ENCODE results near the gene CEP131. TPM values are rescaled to one million over a fixed set of nuclear protein-coding genes. Genes with fewer than 3 reads are reported as not detected.

Gene CEP131
- total RNA-seq, 4 donors from 2014 or later, result 5.7 to 21.3 (median 6.8) TPM

DNA sequence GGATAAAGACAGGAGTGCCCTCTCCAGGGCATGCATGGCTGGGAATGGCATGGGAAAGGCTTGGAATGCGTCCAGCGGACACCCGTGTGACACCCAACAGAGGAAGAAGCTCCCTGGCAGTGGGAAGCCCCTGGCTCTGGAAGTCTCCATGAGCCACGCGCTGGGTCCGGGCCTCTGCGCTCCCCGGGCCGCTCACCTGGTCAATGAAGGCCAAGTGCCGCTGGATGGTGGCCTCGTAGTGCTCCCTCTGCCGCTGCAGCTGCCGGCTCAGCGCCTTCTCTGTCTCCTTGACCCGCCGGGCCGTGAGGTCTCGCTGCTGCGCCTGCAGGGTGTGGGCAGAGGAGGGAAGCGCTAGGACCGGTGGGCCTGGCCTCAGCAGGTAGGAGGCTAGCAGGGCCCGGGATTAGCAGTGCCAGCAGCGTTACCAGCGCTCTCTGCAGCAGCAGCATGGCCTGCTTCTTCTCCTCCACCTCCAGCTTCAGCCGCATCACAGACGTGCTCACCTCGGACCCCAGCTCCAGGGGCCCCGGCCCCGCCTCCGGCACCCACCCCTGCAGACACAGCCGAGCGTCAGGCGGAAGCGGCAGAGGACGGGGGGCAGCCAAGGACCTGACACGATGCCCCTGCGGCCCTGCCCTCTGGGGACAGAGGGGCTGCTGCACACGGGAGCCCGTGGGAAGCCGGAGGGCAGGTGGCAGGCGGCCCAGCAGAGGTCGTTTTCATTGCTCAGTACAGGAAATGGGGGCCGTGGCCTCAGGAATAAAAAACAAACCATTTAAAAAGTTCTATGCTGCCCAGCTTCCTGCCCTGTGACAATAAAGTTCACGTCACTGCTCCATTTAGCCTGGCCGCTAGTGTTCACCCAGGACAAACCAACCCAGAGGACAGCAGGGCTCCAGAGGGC lies 26.0 kb downstream of the CEP131 start:
- in situ Hi-C loops (cut with MboI; ENCODE audit: low pct_ligation_motif_present in 1 of 4, low pct_unique_long_range_greater_than_20kb in 1 of 4, low sequenced_read_pairs in 3 of 4), result no loop called here
- no peak overlapping the region for H3K4me3 ChIP-seq
- 50 to 90% methylated on average over 2 to 43 of the region's 45 CpGs for WGBS, 2 donors (ENCODE audit: low coverage in 1 of 2)
- no peaks in the 10 kb centered on the region for H3K9me3 ChIP-seq
- no peaks in the 10 kb centered on the region for H3K27me3 ChIP-seq
- H3K36me3 ChIP-seq, result no peaks in the 10 kb centered on the region
- no peak overlapping the region for H3K27ac ChIP-seq
- TF ChIP-seq POLR2A (IDR thresholded peaks at IDR 0.05) (no peak), POLR2AphosphoS5 (IDR thresholded peaks at IDR 0.05) (no peak), CTCF (IDR thresholded peaks at IDR 0.05) (no peak), EP300 (IDR thresholded peaks at IDR 0.05; ENCODE audit: low read depth) (no peak)
- intact Hi-C loops (cut with DNase I; ENCODE audit: low total_unique reads), result no loop called here
- no peak for DNase-seq
- H3K4me1 ChIP-seq, result no peaks in the 10 kb centered on the region

- TF ChIP-seq POLR2A (IDR thresholded peaks at IDR 0.05) (no peak), EP300 (IDR thresholded peaks at IDR 0.05; ENCODE audit: low read depth) (no peak), POLR2AphosphoS5 (IDR thresholded peaks at IDR 0.05) (no peak), CTCF (IDR thresholded peaks at IDR 0.05) (no peak)
- Histone ChIP-seq H3K9me3 (no peaks in the 10 kb centered on the region), H3K36me3 (no peaks in the 10 kb centered on the region), H3K4me1 (no peaks in the 10 kb centered on the region), H3K27me3 (no peaks in the 10 kb centered on the region), H3K27ac (no peak overlapping the region), H3K4me3 (no peak overlapping the region)
- intact Hi-C loops (cut with DNase I; ENCODE audit: low total_unique reads) (no loop called here), in situ Hi-C loops (cut with MboI; ENCODE audit: low pct_ligation_motif_present in 1 of 4, low pct_unique_long_range_greater_than_20kb in 1 of 4, low sequenced_read_pairs in 3 of 4) (no loop called here)
- 96% methylated on average over 13 of the region's 14 CpGs; no CpG with 5 or more reads in 1 of the 2 donors for WGBS, 2 donors (ENCODE audit: low coverage in 1 of 2)
- no peak for DNase-seq
Measured at GRCh38 chr17:81195941-81196495, 26.7 kb downstream of the CEP131 start.

- intact Hi-C loops (cut with DNase I; ENCODE audit: low total_unique reads), result no loop called here
- no peaks in the 10 kb centered on the region for H3K4me1 ChIP-seq
- DNase-seq, result no peak
Measured at GRCh38 chr17:81194941-81195901, 27.5 kb downstream of the CEP131 start.

More at GRCh38 chr17:81194941-81195901, 27.5 kb downstream of the CEP131 start:
- Histone ChIP-seq H3K4me3 (no peak overlapping the region), H3K36me3 (no peaks in the 10 kb centered on the region), H3K27me3 (no peaks in the 10 kb centered on the region), H3K9me3 (no peaks in the 10 kb centered on the region), H3K27ac (no peak overlapping the region)
- in situ Hi-C loops (cut with MboI; ENCODE audit: low pct_ligation_motif_present in 1 of 4, low pct_unique_long_range_greater_than_20kb in 1 of 4, low sequenced_read_pairs in 3 of 4), result no loop called here
- TF ChIP-seq EP300 (IDR thresholded peaks at IDR 0.05; ENCODE audit: low read depth) (no peak), CTCF (IDR thresholded peaks at IDR 0.05) (no peak), POLR2AphosphoS5 (IDR thresholded peaks at IDR 0.05) (no peak), POLR2A (IDR thresholded peaks at IDR 0.05) (no peak)
- 89% methylated on average over 32 of the region's 37 CpGs; no CpG with 5 or more reads in 1 of the 2 donors for WGBS, 2 donors (ENCODE audit: low coverage in 1 of 2)
